HEK293T (cell line): ENCODE results near the gene NMT1.

Experiments
- ARNT ChIP-seq: fragments of 450-650 bp; IDR thresholded peaks from 2 replicates; pipeline ENCODE4 v1.6.1; 2017; ENCODE audit warnings: mild to moderate bottlenecking
- BHLHE40 ChIP-seq: fragments of 450-650 bp; IDR thresholded peaks from 2 replicates; pipeline ENCODE4 v1.6.1; 2016; ENCODE audit warnings: mild to moderate bottlenecking, moderate library complexity, borderline replicate concordance
- ELF4 ChIP-seq: fragments of 450-650 bp; IDR thresholded peaks from 2 replicates; pipeline ENCODE4 v1.6.1; 2017; ENCODE audit warnings: antibody characterized with exemption
- FOXA1 ChIP-seq: fragments of 450-650 bp; IDR thresholded peaks from 2 replicates; pipeline ENCODE4 v1.6.1; 2016; ENCODE audit warnings: mild to moderate bottlenecking
- FOXK2 ChIP-seq: fragments of 450-650 bp; IDR thresholded peaks from 2 replicates; pipeline ENCODE4 v1.6.1; 2016; ENCODE audit warnings: mild to moderate bottlenecking
- FOXM1 ChIP-seq: fragments of 450-650 bp; IDR thresholded peaks from 2 replicates; pipeline ENCODE4 v1.6.1; 2017; ENCODE audit warnings: mild to moderate bottlenecking, borderline replicate concordance
- LEF1 ChIP-seq: fragments of 450-650 bp; IDR thresholded peaks from 2 replicates; pipeline ENCODE4 v1.6.1; 2017; ENCODE audit warnings: mild to moderate bottlenecking, borderline replicate concordance
- NFRKB ChIP-seq: fragments of 450-650 bp; IDR thresholded peaks from 2 replicates; pipeline ENCODE4 v1.6.1; 2016; ENCODE audit warnings: mild to moderate bottlenecking, moderate library complexity
- PKNOX1 ChIP-seq: fragments of 450-650 bp; IDR thresholded peaks from 2 replicates; pipeline ENCODE4 v1.6.1; 2016
- SP1 ChIP-seq: fragments of 450-650 bp; IDR thresholded peaks from 2 replicates; pipeline ENCODE4 v1.6.1; 2017
- SUZ12 ChIP-seq: fragments of 450-650 bp; IDR thresholded peaks from 2 replicates; pipeline ENCODE4 v1.6.1; 2016; ENCODE audit warnings: mild to moderate bottlenecking
- TARDBP ChIP-seq: fragments of 450-650 bp; IDR thresholded peaks from 2 replicates; pipeline ENCODE4 v1.6.1; 2016
- ZNF384 ChIP-seq: fragments of 450-650 bp; IDR thresholded peaks from 2 replicates; pipeline ENCODE4 v1.6.1; 2016

GRCh38 chr17:45123076-45123770, 62.1 kb downstream of the NMT1 start:
- TF ChIP-seq FOXM1 (no peak), FOXA1 (no peak), SUZ12 (no peak), FOXK2 (no peak), ZNF384 (no peak), ELF4 (no peak), NFRKB (no peak), PKNOX1 (no peak), TARDBP (no peak), ARNT (no peak), SP1 (no peak), LEF1 (no peak), BHLHE40 (no peak)
